IMR-90 (cell line): ENCODE measurements around the gene SERPINI1.

Source experiments
- CTCF ChIP-seq: conservative IDR thresholded peaks from 2 replicates; pipeline ENCODE4 v1.5.1; 2012; ENCODE audit warnings: mild to moderate bottlenecking, low read depth, low read length, improper control_type of control experiment
- NFE2L2 ChIP-seq: fragments of 150-350 bp; IDR thresholded peaks from 2 replicates; pipeline ENCODE4 v1.6.1; 2016; ENCODE audit warnings: low read depth, mild to moderate bottlenecking, low read length

DNA sequence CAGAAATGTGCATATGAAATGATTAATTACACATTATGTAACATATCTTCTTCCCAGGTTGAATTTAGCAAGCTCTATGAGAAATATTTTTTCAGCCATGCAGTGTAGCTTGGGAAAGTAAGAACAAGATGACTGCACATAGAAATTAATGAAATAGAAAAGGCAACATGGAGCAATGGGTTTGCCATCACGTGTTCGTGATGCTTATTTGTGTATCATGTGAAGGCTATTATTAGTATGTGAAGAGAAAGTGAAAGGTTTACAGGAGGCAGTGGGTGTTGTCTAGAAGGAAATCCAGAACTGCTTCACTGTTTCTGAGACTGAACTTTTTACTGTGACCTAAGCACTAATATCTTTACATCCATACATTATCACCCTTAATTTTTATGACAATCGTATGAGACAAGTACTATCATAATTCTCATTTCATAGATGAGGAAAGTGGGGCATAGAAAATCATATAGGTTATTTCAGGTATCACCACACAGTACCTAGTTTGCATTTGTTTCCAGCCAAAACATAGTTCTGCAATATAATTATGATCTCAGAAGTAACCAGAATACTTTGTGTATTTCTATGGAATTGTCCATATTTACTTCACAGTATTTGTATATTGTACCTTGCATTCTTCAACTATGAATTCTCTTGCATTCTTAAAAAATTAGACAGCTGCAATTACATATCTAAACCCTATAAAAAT is 14.9 kb downstream of the SERPINI1 start:
- no peak for TF ChIP-seq NFE2L2
- no peak for TF ChIP-seq CTCF
